HG02943 (cell line): Measurements from ENCODE around the gene EFCC1.

Experiments
- ATAC-seq: cut with Tn5 transposase; IDR thresholded peaks from one replicate; pipeline ENCODE4 v1.9.1; 2021; ENCODE audit warnings: mild to moderate bottlenecking, low read depth, moderate library complexity; ENCODE audit not compliant: unreplicated experiment

EFCC1 gene, protein sequence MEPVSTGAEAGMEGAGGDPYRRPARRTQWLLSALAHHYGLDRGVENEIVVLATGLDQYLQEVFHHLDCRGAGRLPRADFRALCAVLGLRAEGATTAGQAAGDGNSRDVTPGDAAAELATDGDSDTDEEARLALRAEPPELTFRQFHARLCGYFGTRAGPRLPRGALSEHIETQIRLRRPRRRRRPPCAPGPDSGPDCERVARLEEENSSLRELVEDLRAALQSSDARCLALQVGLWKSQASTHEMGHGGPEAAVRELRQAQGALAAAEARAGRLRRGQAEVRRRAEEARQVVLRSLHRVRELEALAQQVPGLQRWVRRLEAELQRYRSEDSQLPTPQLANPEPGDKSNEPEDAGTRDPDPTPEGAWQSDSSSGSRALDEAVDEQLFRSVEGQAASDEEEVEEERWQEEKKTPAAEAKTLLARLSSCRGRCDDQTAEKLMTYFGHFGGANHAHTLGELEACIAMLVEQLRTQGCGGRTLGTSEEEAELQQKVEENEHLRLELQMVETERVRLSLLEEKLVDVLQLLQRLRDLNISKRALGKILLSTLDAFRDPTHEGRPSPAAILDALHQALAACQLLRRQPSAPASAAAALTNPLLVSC

DNA sequence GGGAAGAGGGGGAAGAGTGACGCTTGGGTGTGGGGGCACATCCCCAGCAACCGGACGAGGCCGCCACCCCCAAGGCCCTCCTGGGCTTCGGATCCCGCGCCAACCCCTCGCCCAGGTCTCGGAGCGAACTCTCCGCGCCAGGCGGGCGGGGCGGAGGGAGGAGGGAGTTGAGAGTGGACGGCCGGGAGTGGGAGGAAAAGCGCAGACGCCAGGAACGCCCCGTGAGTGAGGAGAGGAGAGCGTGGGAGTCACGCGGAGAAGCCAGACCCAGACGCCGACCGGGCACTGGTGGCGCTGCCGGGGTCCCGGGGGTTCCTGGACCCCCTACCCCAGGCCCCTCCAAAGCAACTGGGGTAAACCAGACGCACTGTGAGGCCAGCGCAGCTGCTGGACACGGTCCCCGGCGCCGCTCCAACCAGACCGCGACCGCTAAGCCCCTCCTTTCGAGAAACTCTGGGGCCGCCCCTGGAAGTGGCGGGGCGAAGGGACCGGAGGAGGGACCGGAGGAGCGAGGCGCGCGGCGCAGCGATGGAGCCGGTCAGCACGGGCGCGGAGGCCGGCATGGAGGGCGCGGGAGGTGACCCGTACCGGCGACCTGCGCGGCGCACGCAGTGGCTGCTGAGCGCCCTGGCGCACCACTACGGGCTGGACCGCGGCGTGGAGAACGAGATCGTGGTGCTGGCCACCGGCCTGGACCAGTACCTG is at the start of gene EFCC1:
EFCC1 (plus strand) TSS at position 204 of the 705 bp plus-strand sequence; CDS start at position 529, 325 bp downstream.
- no peak for ATAC-seq

DNA sequence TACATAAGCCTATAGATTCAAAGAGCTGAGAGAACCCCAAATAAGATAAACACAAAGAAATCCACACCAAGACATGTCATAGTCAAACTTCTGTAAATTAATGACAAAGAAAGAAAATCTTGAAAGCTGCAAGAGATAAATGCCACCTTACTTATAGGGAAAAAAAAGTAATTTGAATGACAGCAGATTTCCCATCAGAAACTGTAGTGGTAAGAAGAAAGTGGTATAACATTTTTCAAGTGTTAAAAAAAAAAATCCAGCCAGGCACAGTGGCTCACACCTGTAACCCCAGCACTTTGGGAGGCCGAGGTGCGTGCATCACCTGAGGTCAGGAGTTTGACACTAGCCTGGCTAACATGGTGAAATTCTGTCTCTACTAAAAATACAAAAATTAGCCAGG is 44.7 kb upstream of the EFCC1 start:
- no peak for ATAC-seq

DNA sequence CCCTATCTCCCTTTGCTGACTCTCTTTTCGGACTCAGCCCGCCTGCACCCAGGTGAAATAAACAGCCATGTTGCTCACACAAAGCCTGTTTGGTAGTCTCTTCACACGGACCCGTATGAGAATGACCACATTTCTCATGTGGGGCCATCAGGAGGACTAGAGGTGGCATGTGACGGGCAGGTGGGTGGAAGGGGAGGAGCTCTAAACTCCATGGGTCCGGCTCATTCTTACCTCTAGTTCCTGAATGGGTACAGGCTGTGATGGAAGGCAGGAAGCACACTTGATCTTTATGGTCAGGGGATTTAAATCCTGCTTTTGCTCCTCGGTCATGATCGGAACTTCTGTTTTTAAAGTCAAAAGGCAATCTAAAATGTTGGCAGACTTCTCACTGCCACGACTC is 35.8 kb upstream of the EFCC1 start:
- no peak for ATAC-seq

DNA sequence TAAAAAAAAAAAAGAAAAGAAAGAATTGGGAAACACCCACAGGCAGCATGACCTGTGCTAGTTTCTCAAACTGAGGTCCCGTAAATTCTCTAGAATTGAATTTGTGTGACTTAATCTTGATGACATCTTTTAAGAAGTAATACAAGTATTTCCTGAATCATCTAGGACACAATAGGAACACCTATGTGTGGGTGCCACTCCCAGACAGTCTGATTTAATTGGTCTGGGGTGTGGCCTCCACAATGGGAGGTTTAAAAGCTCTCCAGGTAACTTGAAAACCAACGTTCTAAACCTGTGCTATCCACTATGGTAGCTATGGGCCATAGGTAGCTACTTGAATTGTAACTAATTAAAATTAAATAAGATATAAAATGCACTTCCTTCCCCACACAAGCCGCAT is 35.3 kb upstream of the EFCC1 start:
- ATAC-seq: no peak

DNA sequence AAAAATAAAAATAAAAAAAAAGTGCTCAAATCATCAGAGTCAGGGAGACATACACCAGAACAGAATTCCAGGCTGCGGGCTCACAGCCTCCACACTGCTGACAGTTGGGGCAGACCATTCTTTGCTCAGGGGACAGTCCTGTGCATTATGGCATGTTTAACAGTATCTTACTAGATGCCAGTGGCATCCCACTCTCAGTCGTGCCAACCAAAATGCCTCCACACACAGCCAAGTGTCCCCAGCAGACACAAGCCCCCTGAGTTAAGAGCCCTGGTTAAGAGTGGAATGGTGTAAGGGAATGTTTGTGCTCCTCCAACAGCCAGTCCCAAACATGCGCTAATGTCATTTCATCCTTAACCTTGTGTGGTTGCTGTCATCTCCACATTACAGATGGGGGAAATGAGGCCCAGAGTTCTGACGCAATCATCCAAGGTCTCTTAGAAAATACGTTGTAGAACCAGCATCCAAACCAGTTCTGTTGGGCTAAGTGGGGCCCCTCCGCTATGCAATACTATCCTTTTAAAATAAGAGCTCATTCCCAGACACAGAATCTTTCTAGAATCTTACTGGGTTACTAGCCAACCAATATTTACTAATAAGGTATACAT is 33.3 kb upstream of the EFCC1 start:
- no peak for ATAC-seq

DNA sequence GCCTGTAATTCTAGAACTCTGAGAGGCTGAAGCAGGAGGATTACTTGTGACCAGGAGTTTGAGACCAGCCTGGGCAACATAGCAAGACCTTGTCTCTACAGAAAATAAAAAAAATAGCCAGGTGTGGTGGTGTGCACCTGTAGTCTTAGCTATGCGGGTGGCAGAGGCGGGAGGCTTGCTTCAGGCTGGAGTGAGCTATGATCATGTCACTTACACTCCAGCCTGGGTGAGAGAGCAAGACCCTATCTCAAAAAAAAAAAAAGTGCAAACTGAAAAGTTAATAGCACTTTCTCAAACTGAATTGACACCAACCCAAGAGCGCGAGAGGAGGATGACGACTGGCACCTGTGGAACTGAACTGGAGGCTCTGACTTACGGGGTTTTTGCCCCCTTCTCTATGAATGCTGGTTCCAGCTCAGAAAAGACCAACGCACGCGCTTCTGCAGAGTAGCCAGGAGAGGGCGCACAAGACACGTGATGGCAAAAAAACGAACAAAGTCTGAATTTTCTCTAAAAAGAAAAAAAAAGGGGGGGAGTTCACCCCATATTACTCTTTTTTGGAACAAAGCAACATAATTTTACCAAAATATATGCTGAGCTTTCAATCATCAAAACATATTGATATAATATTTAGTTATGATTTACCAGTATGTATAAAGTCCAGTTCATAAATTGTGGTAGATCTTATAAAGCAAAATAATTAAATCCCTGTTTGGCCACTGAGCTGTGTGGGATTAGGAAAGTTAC is 30.9 kb upstream of the EFCC1 start:
- ATAC-seq: no peak

DNA sequence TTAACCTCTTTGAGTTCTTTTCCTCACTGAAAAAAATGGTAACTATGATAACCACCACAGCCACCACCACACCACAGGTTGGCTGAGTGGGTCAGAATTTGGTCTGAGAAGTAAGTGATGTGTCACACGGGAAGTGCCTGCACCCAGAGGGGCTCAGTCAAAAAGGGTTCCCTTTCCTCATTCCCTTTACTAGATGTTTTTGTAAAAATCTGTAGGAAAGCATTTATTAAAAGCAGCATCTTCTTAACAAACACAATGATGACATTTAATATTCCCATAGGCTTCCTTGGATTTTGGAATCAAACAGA is 30.4 kb upstream of the EFCC1 start:
- no peak for ATAC-seq

DNA sequence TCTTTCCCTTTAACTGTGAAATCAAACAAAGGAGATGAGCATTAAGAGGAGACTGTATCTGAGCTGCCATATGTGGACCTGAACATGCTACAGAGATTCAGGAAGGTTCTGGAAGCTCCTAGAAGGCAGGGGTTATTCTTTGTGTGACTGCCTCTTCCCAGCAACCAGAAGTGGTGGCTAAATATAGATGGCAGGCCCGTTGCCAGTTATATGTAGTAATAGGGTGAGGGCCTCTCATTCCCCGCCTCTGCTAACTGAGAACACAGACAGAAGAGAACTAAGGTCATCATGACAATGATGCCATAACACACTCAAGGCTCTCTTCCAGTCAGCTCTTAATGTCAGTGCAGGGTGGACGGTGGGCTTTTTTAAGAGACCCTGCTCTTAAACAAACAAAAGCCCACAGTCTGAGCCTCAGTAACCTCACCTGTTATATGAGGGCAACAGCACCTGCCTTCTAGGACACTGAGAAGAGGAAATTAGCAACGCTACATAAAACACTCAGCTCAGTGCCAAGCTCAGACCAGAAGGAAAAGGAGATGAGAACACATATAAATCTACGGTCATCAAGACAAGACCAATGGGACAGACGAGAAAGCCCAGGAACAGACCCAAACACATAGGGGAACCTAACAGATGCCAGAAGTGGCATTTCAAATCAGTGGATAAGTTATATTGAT is 29.5 kb upstream of the EFCC1 start:
- no peak for ATAC-seq

DNA sequence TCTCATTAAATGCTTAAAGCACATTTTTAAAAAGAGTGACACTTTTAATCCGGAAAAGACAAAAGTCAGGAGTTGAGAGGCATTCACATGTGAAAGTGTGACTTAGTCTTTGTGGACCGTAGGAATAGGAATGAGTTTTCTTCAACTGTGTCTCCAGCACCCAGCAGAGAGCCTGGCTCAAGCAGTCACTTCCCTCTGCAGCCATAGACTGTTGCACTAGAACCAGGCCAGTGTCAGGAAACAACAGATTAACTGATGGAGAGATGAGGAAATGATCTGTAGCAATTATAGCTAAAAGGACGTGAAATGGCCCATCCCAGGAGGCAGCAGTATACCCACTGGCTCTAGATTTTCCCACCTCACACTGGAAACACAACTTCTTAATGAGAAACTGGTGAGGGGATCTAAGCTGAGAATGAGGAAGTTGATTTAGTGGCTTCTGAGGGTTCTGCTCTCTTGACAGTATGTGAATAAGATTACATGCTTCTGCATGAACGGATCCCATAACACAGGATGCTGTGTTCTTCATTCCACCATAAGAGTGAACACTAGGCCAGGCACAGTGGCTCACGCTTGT is 27.0 kb upstream of the EFCC1 start:
- no peak for ATAC-seq

DNA sequence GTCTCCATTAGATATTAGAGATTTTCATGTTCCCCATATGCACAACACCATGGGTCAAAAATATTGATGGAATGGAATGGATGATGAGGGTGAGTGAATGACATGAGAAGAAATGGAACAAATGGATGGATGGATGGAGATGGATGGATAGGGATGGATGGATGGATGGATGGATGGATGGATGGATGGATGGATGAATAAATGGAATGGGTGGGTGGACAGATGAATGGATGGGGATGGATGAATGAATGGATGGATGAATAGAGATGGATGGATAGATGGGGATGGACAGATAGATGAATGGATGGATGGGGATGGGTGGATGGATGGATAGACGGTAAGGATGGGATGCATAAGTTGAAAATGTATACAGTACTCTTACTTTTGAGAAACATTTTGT is 25.8 kb upstream of the EFCC1 start:
- no peak for ATAC-seq

DNA sequence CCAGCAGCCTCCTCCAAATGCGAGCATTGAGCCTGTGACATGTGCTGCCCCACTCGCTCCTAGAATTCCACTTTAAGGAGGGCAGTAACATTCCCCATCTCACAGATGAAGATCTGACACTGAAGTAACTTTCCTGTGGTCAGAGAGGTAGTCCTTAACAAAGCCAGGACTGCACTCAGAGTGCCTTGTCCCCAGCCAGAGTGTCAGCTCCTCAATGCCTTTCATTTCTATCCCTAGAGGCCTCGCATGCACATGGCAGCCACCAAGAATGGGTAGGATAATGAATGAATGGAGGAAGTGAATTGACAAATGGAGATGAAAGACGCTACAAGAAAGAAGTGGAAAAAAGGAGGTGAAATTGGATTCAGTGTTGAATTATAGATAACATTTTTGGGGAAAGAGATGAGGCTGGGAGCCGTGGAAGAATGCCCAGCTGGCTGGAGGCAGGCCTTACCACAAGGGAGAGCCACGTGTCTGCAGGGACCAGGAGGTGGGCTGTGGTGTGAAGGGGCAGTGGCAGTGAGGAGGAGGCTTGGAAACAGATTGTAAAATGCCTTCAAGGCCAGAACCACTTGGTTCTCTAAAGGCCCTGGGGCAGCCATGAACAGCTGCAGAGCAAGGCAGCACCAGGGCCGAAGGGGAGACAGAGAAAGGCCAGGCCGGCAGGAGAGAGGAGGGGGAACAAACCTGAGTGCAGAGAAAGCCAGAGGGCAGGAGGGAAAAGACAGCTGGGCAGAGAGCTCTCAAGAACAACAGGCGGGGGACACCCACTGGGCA is 17.6 kb upstream of the EFCC1 start:
- ATAC-seq: no peak

DNA sequence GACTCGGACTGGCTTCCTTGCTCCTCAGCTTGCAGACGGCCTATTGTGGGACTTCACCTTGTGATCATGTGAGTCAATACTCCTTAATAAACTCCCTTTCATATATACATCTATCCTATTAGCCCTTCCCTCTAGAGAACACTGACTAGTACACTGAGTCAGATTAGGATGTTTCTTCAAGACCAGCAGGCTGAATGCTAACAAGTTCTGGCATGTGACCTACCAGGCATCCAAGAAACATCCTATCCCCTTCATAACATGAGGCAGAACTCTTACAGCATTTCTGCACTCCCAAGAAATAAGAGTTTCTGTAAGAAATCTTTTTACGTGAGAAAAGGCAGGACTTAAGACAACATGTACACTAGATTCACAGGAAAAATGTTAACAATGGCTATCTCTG is 16.5 kb upstream of the EFCC1 start:
- ATAC-seq: no peak

DNA sequence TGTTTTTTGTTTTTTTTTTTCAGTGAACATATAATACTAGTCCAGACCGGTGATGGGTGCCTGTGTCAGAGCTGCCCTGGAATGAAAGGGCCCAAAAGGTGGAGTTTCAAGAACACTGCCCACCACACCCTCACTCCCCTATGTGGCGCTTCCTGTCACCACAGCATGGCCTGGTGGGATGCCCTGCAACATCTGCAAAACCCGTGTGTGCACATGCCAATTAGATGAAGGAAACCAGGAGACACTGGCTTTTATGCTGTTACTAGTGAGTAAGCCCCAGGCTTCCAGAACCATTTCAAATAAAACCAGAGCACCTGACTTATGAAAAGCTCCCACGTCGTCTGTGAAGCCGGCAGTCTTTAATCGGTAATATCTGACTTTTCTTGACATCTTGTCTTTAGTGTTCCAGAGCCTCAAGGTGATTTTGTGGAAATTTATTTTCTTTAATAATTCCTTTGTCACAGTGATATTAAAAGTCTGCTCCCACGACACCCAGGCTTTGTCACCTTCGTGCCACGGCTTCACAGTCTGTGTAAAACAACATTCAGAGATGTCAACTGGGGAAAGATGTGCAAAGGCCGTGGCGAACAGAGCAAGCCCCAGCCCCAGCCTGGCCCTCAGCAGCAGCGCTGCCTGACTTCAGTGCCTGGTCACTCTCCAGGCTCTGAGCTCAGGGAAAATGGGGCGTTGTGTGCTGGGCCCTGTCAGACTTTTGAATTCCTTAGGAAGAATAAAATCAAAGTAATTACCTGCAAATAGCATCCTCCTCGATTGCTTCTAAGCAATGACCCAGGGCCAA is 13.6 kb upstream of the EFCC1 start:
- ATAC-seq: no peak

DNA sequence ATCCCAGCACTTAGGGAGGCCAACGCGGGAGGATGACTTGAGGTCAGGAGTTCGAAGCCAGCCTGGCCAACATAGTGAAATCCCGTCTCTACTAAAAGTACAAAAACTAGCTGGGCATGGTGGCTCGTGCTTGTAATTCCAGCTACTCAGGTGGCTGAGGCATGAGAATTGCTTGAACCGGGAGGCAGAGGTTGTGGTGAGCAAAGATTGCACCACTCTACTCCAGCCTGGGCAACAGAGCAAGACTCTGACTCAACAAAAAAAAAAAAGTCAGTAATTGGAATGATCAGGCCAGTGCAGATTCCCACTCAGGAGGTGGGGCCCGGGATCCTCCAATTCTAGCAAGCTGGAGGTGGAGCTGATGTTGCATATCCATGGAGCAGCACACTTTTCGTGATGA is 12.8 kb upstream of the EFCC1 start:
- ATAC-seq: no peak

DNA sequence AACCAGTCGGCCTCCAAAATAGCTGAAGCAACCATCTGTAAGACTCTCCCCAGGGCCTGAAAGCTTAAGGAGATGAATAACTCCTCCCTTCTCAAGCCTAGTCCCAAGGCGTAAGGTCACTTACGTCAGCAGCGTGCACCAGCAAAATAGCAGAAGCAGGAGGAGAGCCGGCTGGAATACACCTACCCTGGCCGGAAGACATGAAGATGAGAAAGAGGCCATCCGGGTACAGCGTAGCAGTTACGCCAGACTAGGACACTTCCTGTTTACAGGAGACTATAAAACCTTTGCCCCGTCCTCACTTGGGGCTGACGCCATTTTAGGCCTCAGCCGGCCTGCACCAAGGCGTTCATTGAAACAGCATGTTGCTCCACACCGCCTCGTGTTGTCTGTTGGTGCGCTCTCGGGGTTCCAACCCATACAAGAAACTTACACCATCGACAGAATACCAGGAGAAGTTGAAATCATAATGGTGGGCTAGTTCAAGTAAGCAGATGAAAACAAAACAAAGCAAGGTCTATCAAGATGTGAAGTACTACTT is 9.7 kb upstream of the EFCC1 start:
- no peak for ATAC-seq

DNA sequence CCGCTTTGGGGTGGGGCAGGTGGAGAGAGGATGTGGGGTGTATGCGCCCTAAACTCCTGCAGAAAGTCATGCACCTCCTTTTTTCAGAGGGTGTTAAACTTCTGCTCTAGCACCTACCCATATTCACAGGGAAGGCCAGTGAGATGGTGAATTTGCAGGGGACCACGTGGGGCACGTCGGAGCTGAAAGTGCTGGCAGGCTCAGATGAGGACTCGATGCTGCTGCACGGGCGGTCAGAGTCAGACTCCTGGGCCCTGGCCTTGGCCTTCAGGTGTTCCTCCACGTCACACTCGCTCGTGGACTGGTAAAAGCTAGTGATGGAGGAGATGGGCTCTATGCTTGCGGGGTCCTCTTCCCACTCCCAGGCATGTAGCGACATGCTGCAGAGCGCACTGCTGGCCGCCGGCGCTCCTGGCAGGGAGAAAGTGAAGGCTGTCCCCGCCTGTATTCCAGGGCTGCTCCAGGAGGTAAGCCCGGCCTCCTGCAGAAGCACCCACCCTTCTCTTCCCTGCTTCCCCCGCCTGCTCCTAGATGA is 8.1 kb upstream of the EFCC1 start:
- no peak for ATAC-seq

DNA sequence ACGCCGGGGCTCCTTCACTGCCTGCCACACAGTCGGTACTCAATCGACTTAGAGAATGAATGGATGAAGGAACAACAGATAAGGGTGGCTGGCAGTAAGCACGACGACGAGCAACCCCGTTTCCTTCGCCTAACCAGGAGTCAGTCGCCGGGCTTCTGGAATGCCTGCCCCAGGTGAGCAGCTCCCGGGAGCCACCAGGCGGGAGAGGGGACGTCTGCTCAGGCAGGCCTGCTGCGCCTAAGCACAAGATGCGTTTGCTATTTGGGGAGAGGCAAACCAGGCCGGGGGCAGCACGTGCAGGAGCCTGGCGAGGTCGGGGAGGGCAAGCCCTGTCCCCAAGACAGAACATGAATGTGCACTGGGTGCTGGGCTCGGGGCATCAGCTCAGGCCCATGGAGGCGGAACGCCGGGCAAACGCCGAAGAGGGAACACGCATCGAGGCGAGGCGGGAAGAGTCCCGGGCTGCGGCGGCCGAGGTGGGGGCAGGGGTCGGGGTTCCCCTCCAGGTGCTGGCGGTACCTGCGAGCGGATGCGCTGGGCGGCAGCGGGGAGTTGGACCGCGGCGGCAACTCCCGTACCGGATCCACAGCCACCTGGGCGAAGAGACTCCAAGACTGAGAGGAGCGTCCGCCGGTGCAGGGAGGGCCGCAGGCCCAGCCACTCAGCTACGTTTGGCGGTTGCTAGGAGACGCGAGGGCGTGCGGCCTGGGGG is 7.5 kb upstream of the EFCC1 start, which contains the start of gene CFAP92:
CFAP92 (minus strand) TSS at position 616 of the 712 bp plus-strand sequence. CDS start 772 bp downstream, outside the sequence.
- ATAC-seq: no peak
